WTC11 (cell line): ENCODE measurements around the gene DDO.

Experiments
- ESRRA ChIP-seq: sonication (generic); formaldehyde crosslinking; IDR thresholded peaks from 2 replicates; pipeline ENCODE4 v1.8.1; 2022; ENCODE audit warnings: mild to moderate bottlenecking, missing genetic modification reagents, borderline replicate concordance
- JUN ChIP-seq: sonication (generic); formaldehyde crosslinking; IDR thresholded peaks from 2 replicates; pipeline ENCODE4 v1.8.0; 2023; ENCODE audit warnings: mild to moderate bottlenecking, missing genetic modification reagents
- RELA ChIP-seq: sonication (generic); formaldehyde crosslinking; IDR thresholded peaks from 2 replicates; pipeline ENCODE4 v1.8.1; 2022; ENCODE audit warnings: missing genetic modification reagents, mild to moderate bottlenecking, borderline replicate concordance
- RORB ChIP-seq: fragments of 250-450 bp; sonication (Bioruptor Pico); IDR thresholded peaks from 2 replicates; pipeline ENCODE4 v1.9.0; 2021; ENCODE audit warnings: mild to moderate bottlenecking
- TCF7 ChIP-seq: sonication (generic); formaldehyde crosslinking; IDR thresholded peaks from 2 replicates; pipeline ENCODE4 v1.8.0; 2022; ENCODE audit warnings: mild to moderate bottlenecking, low read depth, missing genetic modification reagents, moderate library complexity
- TEAD4 ChIP-seq: sonication (generic); formaldehyde crosslinking; IDR thresholded peaks from 2 replicates; pipeline ENCODE4 v1.8.0; 2022; ENCODE audit warnings: mild to moderate bottlenecking, missing genetic modification reagents
- ZNF263 ChIP-seq: sonication (generic); formaldehyde crosslinking; IDR thresholded peaks from 2 replicates; pipeline ENCODE4 v1.8.1; 2022; ENCODE audit warnings: low read depth, mild to moderate bottlenecking, moderate library complexity, missing genetic modification reagents
- ZNF317 ChIP-seq: sonication (generic); formaldehyde crosslinking; IDR thresholded peaks from 2 replicates; pipeline ENCODE4 v1.8.1; 2023; ENCODE audit warnings: low read depth, mild to moderate bottlenecking, moderate library complexity, missing genetic modification reagents, borderline replicate concordance
- TF ChIP-seq, protein P1 (sequence below): fragments of 200-600 bp; IDR thresholded peaks from 2 replicates; pipeline ENCODE4 v1.8.0; 2022; ENCODE audit warnings: antibody characterized with exemption
- TF ChIP-seq, protein P2 (sequence below): sonication (generic); formaldehyde crosslinking; IDR thresholded peaks from 2 replicates; pipeline ENCODE4 v1.8.1; 2023; ENCODE audit warnings: mild to moderate bottlenecking, missing genetic modification reagents, moderate library complexity
- TF ChIP-seq, protein P3 (sequence below): sonication (generic); formaldehyde crosslinking; IDR thresholded peaks from 2 replicates; pipeline ENCODE4 v1.8.1; 2022; ENCODE audit warnings: low read depth, missing genetic modification reagents, borderline replicate concordance
- TF ChIP-seq, protein P4 (sequence below): sonication (generic); formaldehyde crosslinking; IDR thresholded peaks from 2 replicates; pipeline ENCODE4 v1.8.0; 2022; ENCODE audit warnings: mild to moderate bottlenecking, missing genetic modification reagents
- TF ChIP-seq, protein P5 (sequence below): sonication (generic); formaldehyde crosslinking; IDR thresholded peaks from 2 replicates; pipeline ENCODE4 v1.8.1; 2023; ENCODE audit warnings: mild to moderate bottlenecking, missing genetic modification reagents, moderate library complexity

DNA sequence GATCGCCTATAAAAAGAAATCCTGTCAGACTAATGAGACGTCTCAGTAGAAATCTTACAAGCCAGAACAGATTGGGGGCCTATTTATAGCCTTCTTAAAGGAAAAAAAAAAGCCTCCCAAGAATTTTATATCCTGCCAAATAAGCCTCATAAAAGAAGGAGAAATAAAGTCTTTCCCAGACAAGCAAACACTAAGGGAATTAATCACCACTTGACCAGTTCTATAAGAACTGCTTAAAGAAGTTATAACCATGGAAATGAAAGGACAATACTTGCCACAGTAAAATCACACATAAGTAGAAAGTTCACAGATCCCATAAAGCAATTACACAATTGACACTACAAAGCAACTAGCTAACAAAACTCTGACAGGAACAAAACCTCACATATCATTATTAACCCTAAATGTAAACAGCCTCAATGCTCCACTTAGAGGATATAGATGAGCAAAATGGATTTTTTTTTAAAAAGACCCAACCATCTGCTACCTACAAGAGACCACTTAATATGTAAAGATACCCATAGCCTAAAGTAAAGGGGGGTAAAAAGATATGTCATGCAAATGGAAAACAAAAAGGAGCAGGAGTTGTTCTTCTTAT lies 47.6 kb upstream of the DDO start:
- TF ChIP-seq, protein P1, sequence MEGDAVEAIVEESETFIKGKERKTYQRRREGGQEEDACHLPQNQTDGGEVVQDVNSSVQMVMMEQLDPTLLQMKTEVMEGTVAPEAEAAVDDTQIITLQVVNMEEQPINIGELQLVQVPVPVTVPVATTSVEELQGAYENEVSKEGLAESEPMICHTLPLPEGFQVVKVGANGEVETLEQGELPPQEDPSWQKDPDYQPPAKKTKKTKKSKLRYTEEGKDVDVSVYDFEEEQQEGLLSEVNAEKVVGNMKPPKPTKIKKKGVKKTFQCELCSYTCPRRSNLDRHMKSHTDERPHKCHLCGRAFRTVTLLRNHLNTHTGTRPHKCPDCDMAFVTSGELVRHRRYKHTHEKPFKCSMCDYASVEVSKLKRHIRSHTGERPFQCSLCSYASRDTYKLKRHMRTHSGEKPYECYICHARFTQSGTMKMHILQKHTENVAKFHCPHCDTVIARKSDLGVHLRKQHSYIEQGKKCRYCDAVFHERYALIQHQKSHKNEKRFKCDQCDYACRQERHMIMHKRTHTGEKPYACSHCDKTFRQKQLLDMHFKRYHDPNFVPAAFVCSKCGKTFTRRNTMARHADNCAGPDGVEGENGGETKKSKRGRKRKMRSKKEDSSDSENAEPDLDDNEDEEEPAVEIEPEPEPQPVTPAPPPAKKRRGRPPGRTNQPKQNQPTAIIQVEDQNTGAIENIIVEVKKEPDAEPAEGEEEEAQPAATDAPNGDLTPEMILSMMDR = no peak
- TF ChIP-seq JUN (no peak), TCF7 (CRISPR knock-in tag) (no peak), TEAD4 (CRISPR knock-in tag) (no peak), ZNF317 (CRISPR knock-in tag) (no peak), ESRRA (CRISPR knock-in tag) (no peak), RORB (CRISPR knock-in tag) (no peak), RELA (CRISPR knock-in tag) (no peak), ZNF263 (CRISPR knock-in tag) (no peak)
- TF ChIP-seq, protein P2, sequence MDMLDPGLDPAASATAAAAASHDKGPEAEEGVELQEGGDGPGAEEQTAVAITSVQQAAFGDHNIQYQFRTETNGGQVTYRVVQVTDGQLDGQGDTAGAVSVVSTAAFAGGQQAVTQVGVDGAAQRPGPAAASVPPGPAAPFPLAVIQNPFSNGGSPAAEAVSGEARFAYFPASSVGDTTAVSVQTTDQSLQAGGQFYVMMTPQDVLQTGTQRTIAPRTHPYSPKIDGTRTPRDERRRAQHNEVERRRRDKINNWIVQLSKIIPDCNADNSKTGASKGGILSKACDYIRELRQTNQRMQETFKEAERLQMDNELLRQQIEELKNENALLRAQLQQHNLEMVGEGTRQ = no peak
- TF ChIP-seq, protein P3, sequence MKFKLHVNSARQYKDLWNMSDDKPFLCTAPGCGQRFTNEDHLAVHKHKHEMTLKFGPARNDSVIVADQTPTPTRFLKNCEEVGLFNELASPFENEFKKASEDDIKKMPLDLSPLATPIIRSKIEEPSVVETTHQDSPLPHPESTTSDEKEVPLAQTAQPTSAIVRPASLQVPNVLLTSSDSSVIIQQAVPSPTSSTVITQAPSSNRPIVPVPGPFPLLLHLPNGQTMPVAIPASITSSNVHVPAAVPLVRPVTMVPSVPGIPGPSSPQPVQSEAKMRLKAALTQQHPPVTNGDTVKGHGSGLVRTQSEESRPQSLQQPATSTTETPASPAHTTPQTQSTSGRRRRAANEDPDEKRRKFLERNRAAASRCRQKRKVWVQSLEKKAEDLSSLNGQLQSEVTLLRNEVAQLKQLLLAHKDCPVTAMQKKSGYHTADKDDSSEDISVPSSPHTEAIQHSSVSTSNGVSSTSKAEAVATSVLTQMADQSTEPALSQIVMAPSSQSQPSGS (CRISPR knock-in tag) = no peak
- TF ChIP-seq, protein P4, sequence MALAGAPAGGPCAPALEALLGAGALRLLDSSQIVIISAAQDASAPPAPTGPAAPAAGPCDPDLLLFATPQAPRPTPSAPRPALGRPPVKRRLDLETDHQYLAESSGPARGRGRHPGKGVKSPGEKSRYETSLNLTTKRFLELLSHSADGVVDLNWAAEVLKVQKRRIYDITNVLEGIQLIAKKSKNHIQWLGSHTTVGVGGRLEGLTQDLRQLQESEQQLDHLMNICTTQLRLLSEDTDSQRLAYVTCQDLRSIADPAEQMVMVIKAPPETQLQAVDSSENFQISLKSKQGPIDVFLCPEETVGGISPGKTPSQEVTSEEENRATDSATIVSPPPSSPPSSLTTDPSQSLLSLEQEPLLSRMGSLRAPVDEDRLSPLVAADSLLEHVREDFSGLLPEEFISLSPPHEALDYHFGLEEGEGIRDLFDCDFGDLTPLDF = no peak
- TF ChIP-seq, protein P5, sequence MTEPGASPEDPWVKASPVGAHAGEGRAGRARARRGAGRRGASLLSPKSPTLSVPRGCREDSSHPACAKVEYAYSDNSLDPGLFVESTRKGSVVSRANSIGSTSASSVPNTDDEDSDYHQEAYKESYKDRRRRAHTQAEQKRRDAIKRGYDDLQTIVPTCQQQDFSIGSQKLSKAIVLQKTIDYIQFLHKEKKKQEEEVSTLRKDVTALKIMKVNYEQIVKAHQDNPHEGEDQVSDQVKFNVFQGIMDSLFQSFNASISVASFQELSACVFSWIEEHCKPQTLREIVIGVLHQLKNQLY (CRISPR knock-in tag) = no peak
